Neural progenitor cell (in vitro differentiated cells): Measurements from ENCODE around the gene IGFL3. TPM values are rescaled to one million over a fixed set of nuclear protein-coding genes. Genes with fewer than 3 reads are reported as not detected.

Experiments used
- DNase-seq: peaks from one replicate; pipeline ENCODE4 v3.0.0-alpha.2; 2016; ENCODE audit warnings: low spot score
- H2AFZ ChIP-seq: fragments of 200-600 bp; sonication (generic); replicated peaks from 2 replicates; pipeline ENCODE4 v1.6.1; 2016; ENCODE audit warnings: antibody characterized with exemption
- H3F3A ChIP-seq: fragments of 200-600 bp; sonication (generic); 2 replicates; pipeline ENCODE4 v1.6.1; 2016; ENCODE audit warnings: antibody characterized with exemption, low read depth
- H3K27ac ChIP-seq: fragments of 200-600 bp; sonication (generic); 2 replicates; pipeline ENCODE4 v1.5.1; 2016; ENCODE audit warnings: mild to moderate bottlenecking
- H3K27me3 ChIP-seq: fragments of 200-600 bp; sonication (generic); 2 replicates; pipeline ENCODE4 v1.6.1; 2016; ENCODE audit warnings: mild to moderate bottlenecking, moderate library complexity
- H3K36me3 ChIP-seq: fragments of 200-600 bp; sonication (generic); 2 replicates; pipeline ENCODE4 v1.5.1; 2016
- H3K4me1 ChIP-seq: fragments of 200-600 bp; sonication (generic); 2 replicates; pipeline ENCODE4 v1.6.1; 2016; ENCODE audit warnings: mixed run types
- H3K4me2 ChIP-seq: fragments of 200-600 bp; sonication (generic); 2 replicates; pipeline ENCODE4 v1.6.1; 2016
- H3K4me3 ChIP-seq: fragments of 200-600 bp; sonication (generic); 2 replicates; pipeline ENCODE4 v1.5.1; 2016
- H3K79me2 ChIP-seq: fragments of 200-600 bp; sonication (generic); 2 replicates; pipeline ENCODE4 v1.6.1; 2016; ENCODE audit warnings: low read depth
- H3K9ac ChIP-seq: fragments of 200-600 bp; sonication (generic); 2 replicates; pipeline ENCODE4 v1.6.1; 2016
- H3K9me3 ChIP-seq: fragments of 200-600 bp; sonication (generic); 2 replicates; pipeline ENCODE4 v1.5.1; 2016; ENCODE audit warnings: low read depth
- H4K20me1 ChIP-seq: fragments of 200-600 bp; sonication (generic); 2 replicates; pipeline ENCODE4 v1.6.1; 2016; ENCODE audit warnings: low read depth
- H3K27ac Mint-ChIP-seq: 3 replicates; pipeline ENCODE4 v1.8.0; 2021; ENCODE audit warnings: mixed read lengths
- H3K27me3 Mint-ChIP-seq: 2 replicates; pipeline ENCODE4 v1.8.0; 2022; ENCODE audit warnings: low read depth, mild to moderate bottlenecking, inconsistent platforms, moderate library complexity, mixed read lengths; ENCODE audit not compliant: insufficient read depth
- H3K36me3 Mint-ChIP-seq: 3 replicates; pipeline ENCODE4 v1.8.0; 2021; ENCODE audit warnings: mixed read lengths
- H3K4me1 Mint-ChIP-seq: 3 replicates; pipeline ENCODE4 v1.8.0; 2021; ENCODE audit warnings: mixed read lengths
- H3K4me3 Mint-ChIP-seq: 3 replicates; pipeline ENCODE4 v1.8.0; 2021; ENCODE audit warnings: mild to moderate bottlenecking, moderate library complexity, mixed read lengths
- H3K9me3 Mint-ChIP-seq: 3 replicates; pipeline ENCODE4 v1.8.0; 2020; ENCODE audit warnings: mixed read lengths
- EZH2 ChIP-seq: fragments of 200-600 bp; sonication (generic); IDR thresholded peaks from 2 replicates; pipeline ENCODE4 v1.6.1; 2017; ENCODE audit warnings: antibody characterized with exemption, mild to moderate bottlenecking, moderate library complexity
- EZH2phosphoT487 ChIP-seq: fragments of 200-600 bp; sonication (generic); IDR thresholded peaks from 2 replicates; pipeline ENCODE4 v1.6.1; 2017; ENCODE audit warnings: antibody characterized with exemption
- total RNA-seq: library from RNA; depleted of rRNA; stranded (reverse); fragments of >200 nt; gene quantifications from 2 replicates; pipeline ENCODE4 v1.2.3, GENCODE V29; 2015; ENCODE audit warnings: low replicate concordance
- TF ChIP-seq, protein P1 (sequence below): fragments of 200-600 bp; sonication (generic); IDR thresholded peaks from 2 replicates; pipeline ENCODE4 v1.5.1; 2017; ENCODE audit warnings: antibody characterized with exemption, mild to moderate bottlenecking

Gene IGFL3
- total RNA-seq, 1 donor from 2014 or later: not detected

DNA sequence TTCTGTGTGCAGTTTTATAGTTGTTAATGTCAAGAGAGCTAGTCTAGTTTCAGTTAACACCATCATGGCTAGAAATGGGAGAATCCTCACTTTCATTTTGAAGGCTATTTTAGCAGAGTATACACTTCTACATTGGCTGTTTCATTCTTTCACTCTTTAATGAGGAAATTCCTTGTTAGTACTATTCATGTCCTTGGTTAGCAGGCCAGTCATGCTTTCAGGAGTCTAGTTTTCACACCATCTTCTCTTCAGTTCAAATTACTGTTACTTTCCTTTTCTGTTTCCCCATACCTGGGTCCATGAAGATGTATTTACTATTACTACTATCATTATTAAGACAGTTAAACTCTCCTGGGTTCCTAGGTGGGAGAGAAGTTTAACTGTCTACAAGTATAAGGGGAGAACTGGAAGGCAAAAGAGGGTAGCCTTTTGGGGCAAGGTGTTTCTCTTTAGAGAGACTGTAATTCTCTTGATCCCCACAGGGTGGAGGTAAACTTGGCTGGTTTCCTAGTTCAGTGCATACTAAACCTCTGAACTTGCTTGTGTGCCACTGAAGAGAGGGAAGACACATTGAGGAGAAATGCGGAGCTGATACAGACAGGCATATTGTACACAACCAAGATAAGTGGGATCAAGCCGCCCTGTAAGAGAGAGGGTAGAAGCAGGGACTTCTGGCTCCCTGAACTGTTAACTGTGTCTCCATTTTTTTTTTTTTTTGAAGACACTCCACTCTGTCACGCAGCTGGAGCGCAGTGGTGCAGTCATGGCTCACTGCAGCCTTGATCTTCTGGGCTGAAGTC is 42.4 kb downstream of the IGFL3 start:
- no peaks in the 10 kb centered on the region for H3K4me1 ChIP-seq
- H2AFZ ChIP-seq: no peak overlapping the region
- no peaks in the 10 kb centered on the region for H4K20me1 ChIP-seq
- H3K4me3 ChIP-seq: no peak overlapping the region
- H3K27ac ChIP-seq: no peak overlapping the region
- peaks cover 8% of the 10 kb centered on the region for H3K27me3 ChIP-seq
- H3K4me1 Mint-ChIP-seq: peaks cover 3% of the 10 kb centered on the region
- no peak overlapping the region for H3K4me3 Mint-ChIP-seq
- no peak overlapping the region for H3K4me2 ChIP-seq
- peaks cover 3% of the 10 kb centered on the region for H3F3A ChIP-seq
- no peak overlapping the region for H3K27ac Mint-ChIP-seq
- no peak overlapping the region for H3K9ac ChIP-seq
- TF ChIP-seq EZH2: no peak
- TF ChIP-seq, protein P1, sequence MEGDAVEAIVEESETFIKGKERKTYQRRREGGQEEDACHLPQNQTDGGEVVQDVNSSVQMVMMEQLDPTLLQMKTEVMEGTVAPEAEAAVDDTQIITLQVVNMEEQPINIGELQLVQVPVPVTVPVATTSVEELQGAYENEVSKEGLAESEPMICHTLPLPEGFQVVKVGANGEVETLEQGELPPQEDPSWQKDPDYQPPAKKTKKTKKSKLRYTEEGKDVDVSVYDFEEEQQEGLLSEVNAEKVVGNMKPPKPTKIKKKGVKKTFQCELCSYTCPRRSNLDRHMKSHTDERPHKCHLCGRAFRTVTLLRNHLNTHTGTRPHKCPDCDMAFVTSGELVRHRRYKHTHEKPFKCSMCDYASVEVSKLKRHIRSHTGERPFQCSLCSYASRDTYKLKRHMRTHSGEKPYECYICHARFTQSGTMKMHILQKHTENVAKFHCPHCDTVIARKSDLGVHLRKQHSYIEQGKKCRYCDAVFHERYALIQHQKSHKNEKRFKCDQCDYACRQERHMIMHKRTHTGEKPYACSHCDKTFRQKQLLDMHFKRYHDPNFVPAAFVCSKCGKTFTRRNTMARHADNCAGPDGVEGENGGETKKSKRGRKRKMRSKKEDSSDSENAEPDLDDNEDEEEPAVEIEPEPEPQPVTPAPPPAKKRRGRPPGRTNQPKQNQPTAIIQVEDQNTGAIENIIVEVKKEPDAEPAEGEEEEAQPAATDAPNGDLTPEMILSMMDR: peak; percentile 72
- no peaks in the 10 kb centered on the region for H3K9me3 ChIP-seq
- no peaks in the 10 kb centered on the region for H3K36me3 Mint-ChIP-seq
- no peaks in the 10 kb centered on the region for H3K36me3 ChIP-seq
- H3K9me3 Mint-ChIP-seq: peaks cover 20% of the 10 kb centered on the region
- peaks cover 11% of the 10 kb centered on the region for H3K27me3 Mint-ChIP-seq
- peak; percentile 65 for DNase-seq
- no peaks in the 10 kb centered on the region for H3K79me2 ChIP-seq

DNA sequence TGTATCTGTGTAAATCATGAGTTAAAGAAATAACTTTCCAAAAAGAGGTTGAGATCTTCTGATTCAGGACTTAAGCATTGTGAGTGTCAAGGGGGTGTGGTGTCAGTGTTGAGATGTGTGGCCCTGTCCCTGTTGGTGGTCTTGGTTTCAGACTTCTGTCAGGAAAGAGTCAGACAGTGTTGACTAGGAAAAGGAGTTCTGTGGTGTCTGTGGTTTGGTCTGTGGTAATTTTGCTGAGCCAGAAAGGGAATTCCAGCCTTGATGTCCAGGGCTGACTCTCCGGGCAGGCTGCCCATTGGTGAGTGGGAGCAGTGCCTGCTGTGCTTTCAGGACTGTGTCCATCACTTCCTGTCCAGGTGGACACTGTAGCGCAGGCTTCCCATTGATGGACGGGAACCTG is 43.9 kb downstream of the IGFL3 start:
- H4K20me1 ChIP-seq: no peaks in the 10 kb centered on the region
- no peaks in the 10 kb centered on the region for H3K36me3 ChIP-seq
- no peak for DNase-seq
- peaks cover 3% of the 10 kb centered on the region for H3F3A ChIP-seq
- H3K9me3 ChIP-seq: no peaks in the 10 kb centered on the region
- TF ChIP-seq, protein P1: no peak
- TF ChIP-seq EZH2 (no peak), EZH2phosphoT487 (no peak)
- H3K79me2 ChIP-seq: no peaks in the 10 kb centered on the region
- H3K27me3 Mint-ChIP-seq: peaks cover 24% of the 10 kb centered on the region
- H3K4me3 Mint-ChIP-seq: no peak overlapping the region
- no peak overlapping the region for H3K4me2 ChIP-seq
- no peak overlapping the region for H3K27ac ChIP-seq
- peaks cover 24% of the 10 kb centered on the region for H3K27me3 ChIP-seq
- H3K9me3 Mint-ChIP-seq: peaks cover 7% of the 10 kb centered on the region
- H3K9ac ChIP-seq: no peak overlapping the region
- no peak overlapping the region for H2AFZ ChIP-seq
- no peak overlapping the region for H3K27ac Mint-ChIP-seq
- no peak overlapping the region for H3K4me3 ChIP-seq
- peaks cover 8% of the 10 kb centered on the region for H3K4me1 Mint-ChIP-seq
- H3K4me1 ChIP-seq: peaks cover 5% of the 10 kb centered on the region
- no peaks in the 10 kb centered on the region for H3K36me3 Mint-ChIP-seq

DNA sequence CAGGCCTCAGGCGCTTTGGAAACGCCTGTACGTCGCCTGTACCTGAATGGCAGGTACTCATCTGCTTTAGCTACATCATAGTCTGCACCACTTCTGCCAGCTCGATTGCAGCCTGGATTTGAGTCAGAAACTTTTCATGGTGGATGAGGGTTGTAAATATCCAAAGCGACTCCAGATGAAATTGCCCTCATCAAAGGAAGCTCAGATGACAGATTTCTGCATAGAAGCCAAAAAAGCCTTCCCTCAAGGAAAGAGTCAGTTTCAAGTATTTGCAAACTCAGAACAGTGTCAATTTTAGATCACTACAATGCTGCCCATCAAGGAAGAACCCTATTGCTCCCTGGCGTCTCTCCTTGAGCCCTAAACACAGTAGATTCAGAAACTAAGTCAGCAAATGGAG is 44.9 kb downstream of the IGFL3 start:
- peaks cover 8% of the 10 kb centered on the region for H3K4me1 Mint-ChIP-seq

More for the DNA sequence above, 44.9 kb downstream of the IGFL3 start:
- no peaks in the 10 kb centered on the region for H3K79me2 ChIP-seq
- TF ChIP-seq, protein P1: no peak
- no peak for TF ChIP-seq EZH2phosphoT487
- TF ChIP-seq EZH2: no peak
- H3K4me3 Mint-ChIP-seq: no peak overlapping the region
- no peaks in the 10 kb centered on the region for H4K20me1 ChIP-seq
- peaks cover 5% of the 10 kb centered on the region for H3K4me1 ChIP-seq
- H3K4me2 ChIP-seq: no peak overlapping the region
- H3F3A ChIP-seq: peaks cover 3% of the 10 kb centered on the region
- no peak overlapping the region for H3K4me3 ChIP-seq
- DNase-seq: no peak
- no peaks in the 10 kb centered on the region for H3K9me3 ChIP-seq
- no peak overlapping the region for H3K9ac ChIP-seq
- no peak overlapping the region for H3K27ac ChIP-seq
- H3K27ac Mint-ChIP-seq: no peak overlapping the region
- H3K36me3 ChIP-seq: no peaks in the 10 kb centered on the region
- H3K9me3 Mint-ChIP-seq: peaks cover 2% of the 10 kb centered on the region
- H3K36me3 Mint-ChIP-seq: no peaks in the 10 kb centered on the region
- H3K27me3 Mint-ChIP-seq: peaks cover 28% of the 10 kb centered on the region
- no peak overlapping the region for H2AFZ ChIP-seq
- peaks cover 34% of the 10 kb centered on the region for H3K27me3 ChIP-seq
